SK-N-SH (cell line): ENCODE results near the gene CELF2. TPM values are rescaled to one million over a fixed set of nuclear protein-coding genes. Genes with fewer than 3 reads are reported as not detected.

ENCODE experiments used
- CTCF ChIA-PET: fragments of 300-600, 350-600 bp; formaldehyde crosslinking; extraction: SDS; loops from one replicate; lab custom pipeline; 2021; lab: Yijun Ruan, JAX
- POLR2A ChIA-PET: fragments of 350-600 bp; sonication (Branson Sonifier 250); formaldehyde crosslinking; extraction: SDS; loops from one replicate; lab custom pipeline; 2020; ENCODE audit warnings: antibody characterized with exemption, inconsistent platforms; lab: Yijun Ruan, JAX
- DNase-seq: peaks from one replicate; pipeline ENCODE4 v3.0.0; 2012
- H2AFZ ChIP-seq: fragments of 200-600 bp; sonication (generic); 2 replicates; pipeline ENCODE4 v1.8.1; 2016; ENCODE audit warnings: antibody characterized with exemption, mild to moderate bottlenecking, low read depth
- H3F3A ChIP-seq: fragments of 200-600 bp; sonication (generic); replicated peaks from 2 replicates; pipeline ENCODE3; 2016; ENCODE audit warnings: antibody characterized with exemption, mild to moderate bottlenecking; ENCODE audit not compliant: insufficient read depth
- H3K27ac ChIP-seq, 2 experiments: fragments of 200-500 bp in 1 of 2; fragments of 200-600 bp in 1 of 2; sonication (Bioruptor generic) in 1 of 2; sonication (generic), shearing (Covaris generic) in 1 of 2; 2 replicates each; pipeline versions ENCODE4 v1.5.1 to v1.6.1; 2014 to 2016; ENCODE audit warnings: low read depth in 2 of 2, inconsistent platforms in 1 of 2, low read length in 1 of 2, mild to moderate bottlenecking in 1 of 2, mixed read lengths in 1 of 2
- H3K27me3 ChIP-seq: fragments of 200-600 bp; sonication (generic), shearing (Covaris generic); 2 replicates; pipeline ENCODE4 v1.6.1; 2016; ENCODE audit warnings: mixed run types; ENCODE audit not compliant: insufficient read depth
- H3K36me3 ChIP-seq, 2 experiments: fragments of 200-500 bp in 1 of 2; fragments of 200-600 bp in 1 of 2; sonication (Bioruptor generic) in 1 of 2; sonication (generic) in 1 of 2; replicated peaks in 1 of 2; 2 replicates each; pipeline versions ENCODE3 to v1.5.1; 2014 to 2016; ENCODE audit warnings: low read length in 1 of 2, mild to moderate bottlenecking in 1 of 2; ENCODE audit not compliant: insufficient read depth in 2 of 2, control insufficient read depth in 1 of 2
- H3K4me1 ChIP-seq, 2 experiments: fragments of 200-500 bp in 1 of 2; fragments of 200-600 bp in 1 of 2; sonication (Bioruptor generic) in 1 of 2; sonication (generic), shearing (Covaris generic) in 1 of 2; 2 replicates each; pipeline versions ENCODE4 v1.5.1 to v1.6.1; 2014 to 2016; ENCODE audit warnings: low read depth in 1 of 2, low read length in 1 of 2, mixed run types in 1 of 2; ENCODE audit not compliant: insufficient read depth in 2 of 2, control insufficient read depth in 1 of 2
- H3K4me2 ChIP-seq: fragments of 200-600 bp; sonication (generic), shearing (Covaris generic); 2 replicates; pipeline ENCODE4 v1.6.1; 2017; ENCODE audit warnings: mixed run types
- H3K4me3 ChIP-seq, 2 experiments: fragments of 200-500 bp in 1 of 2; fragments of 200-600 bp in 1 of 2; sonication (Bioruptor generic) in 1 of 2; sonication (generic), shearing (Covaris generic) in 1 of 2; 2 replicates each; pipeline versions ENCODE4 v1.5.1 to v1.8.1; 2014 to 2016; ENCODE audit warnings: low read depth in 2 of 2, inconsistent platforms in 1 of 2, low read length in 1 of 2, mild to moderate bottlenecking in 1 of 2, mixed read lengths in 1 of 2, moderate library complexity in 1 of 2
- H3K79me2 ChIP-seq: fragments of 200-600 bp; sonication (generic); 2 replicates; pipeline ENCODE4 v1.8.1; 2017; ENCODE audit warnings: mild to moderate bottlenecking; ENCODE audit not compliant: insufficient read depth
- H3K9ac ChIP-seq: fragments of 200-600 bp; sonication (generic); 2 replicates; pipeline ENCODE4 v1.6.1; 2017; ENCODE audit warnings: mixed run types
- H3K9me2 ChIP-seq: fragments of 200-600 bp; sonication (generic); 2 replicates; pipeline ENCODE4 v1.6.1; 2017; ENCODE audit warnings: mixed run types
- H3K9me3 ChIP-seq: fragments of 200-600 bp; sonication (generic); 2 replicates; pipeline ENCODE4 v1.6.1; 2017; ENCODE audit warnings: mixed run types, mild to moderate bottlenecking, moderate library complexity
- H4K20me1 ChIP-seq: fragments of 200-600 bp; sonication (generic); 2 replicates; pipeline ENCODE4 v1.6.1; 2017; ENCODE audit warnings: mild to moderate bottlenecking, mixed run types; ENCODE audit not compliant: insufficient read depth
- CHD2 ChIP-seq: fragments of 150-350 bp; IDR thresholded peaks from 2 replicates; pipeline ENCODE4 v1.6.1; 2018; ENCODE audit warnings: low read length; ENCODE audit not compliant: partially characterized antibody
- FOSL2 ChIP-seq: IDR thresholded peaks from 2 replicates; pipeline ENCODE4 v1.4.0; 2012; ENCODE audit warnings: low read depth, mild to moderate bottlenecking, moderate library complexity, borderline replicate concordance
- FOXM1 ChIP-seq: IDR thresholded peaks from 2 replicates; pipeline ENCODE4 v1.4.0; 2012; ENCODE audit warnings: low read depth, mild to moderate bottlenecking
- GATA2 ChIP-seq: sonication (generic); formaldehyde crosslinking; IDR thresholded peaks from 2 replicates; pipeline ENCODE4 v1.5.0; 2020; ENCODE audit warnings: mild to moderate bottlenecking, missing genetic modification reagents
- MEF2A ChIP-seq: IDR thresholded peaks from 2 replicates; pipeline ENCODE4 v1.4.0; 2012; ENCODE audit warnings: low read depth, borderline replicate concordance
- NFIC ChIP-seq: IDR thresholded peaks from 2 replicates; pipeline ENCODE4 v1.4.0; 2012; ENCODE audit warnings: borderline replicate concordance
- NRF1 ChIP-seq: IDR thresholded peaks from 2 replicates; pipeline ENCODE4 v1.6.1; 2012; ENCODE audit warnings: low read depth, mild to moderate bottlenecking, low read length
- POLR2AphosphoS5 ChIP-seq: IDR thresholded peaks from 2 replicates; pipeline ENCODE4 v1.6.1; 2012; ENCODE audit warnings: low read depth, low read length
- RFX5 ChIP-seq: IDR thresholded peaks from 2 replicates; pipeline ENCODE4 v1.6.1; 2012; ENCODE audit warnings: mild to moderate bottlenecking, improper control_type of control experiment, low read length
- SIN3A ChIP-seq: IDR thresholded peaks from 2 replicates; pipeline ENCODE4 v1.6.1; 2012; ENCODE audit warnings: low read depth, mild to moderate bottlenecking, low read length, moderate library complexity, borderline replicate concordance
- SMC3 ChIP-seq: IDR thresholded peaks from 2 replicates; pipeline ENCODE4 v1.6.1; 2012; ENCODE audit warnings: low read depth, low read length, improper control_type of control experiment
- TCF12 ChIP-seq: IDR thresholded peaks from 2 replicates; pipeline ENCODE4 v1.4.0; 2012
- TEAD4 ChIP-seq: IDR thresholded peaks from 2 replicates; pipeline ENCODE4 v1.4.0; 2012; ENCODE audit warnings: mild to moderate bottlenecking, borderline replicate concordance; ENCODE audit not compliant: insufficient read depth
- YY1 ChIP-seq: IDR thresholded peaks from 2 replicates; pipeline ENCODE4 v1.4.0; 2012; ENCODE audit warnings: low read depth, mild to moderate bottlenecking
- WGBS: methylation state at CpG from one replicate; pipeline ENCODE4 v1.1.6; 2017; ENCODE audit warnings: low lambda C conversion rate; 5-methylcytosine and 5-hydroxymethylcytosine counted together
- polyA plus RNA-seq, 3 experiments: library from polyadenylated mRNA; depleted of rRNA; stranded (reverse); fragments of >200 nt; gene quantifications; 2 replicates each; pipeline ENCODE4 v1.2.3, GENCODE V29; 2012
- TF ChIP-seq, protein P1 (sequence below): fragments of 150-350 bp; IDR thresholded peaks from 2 replicates; pipeline ENCODE4 v1.6.1; 2017; ENCODE audit warnings: antibody characterized with exemption, low read length, low read depth, borderline replicate concordance
- TF ChIP-seq, protein P2 (sequence below): IDR thresholded peaks from 2 replicates; pipeline ENCODE4 v1.6.1; 2012; ENCODE audit warnings: mild to moderate bottlenecking, low read depth, low read length, moderate library complexity
- TF ChIP-seq, protein P3 (sequence below): fragments of 150-350 bp; IDR thresholded peaks from 2 replicates; pipeline ENCODE4 v1.6.1; 2016; ENCODE audit warnings: mild to moderate bottlenecking, low read depth, low read length
- TF ChIP-seq, protein P4 (sequence below): IDR thresholded peaks from 2 replicates; pipeline ENCODE4 v1.4.0; 2012; ENCODE audit warnings: low read depth
- TF ChIP-seq, protein P5 (sequence below): IDR thresholded peaks from 2 replicates; pipeline ENCODE4; 2012
- TF ChIP-seq, protein P6 (sequence below): IDR thresholded peaks from 2 replicates; pipeline ENCODE4 v1.4.0; 2012; ENCODE audit warnings: low read depth, borderline replicate concordance

CELF2 gene
- polyA plus RNA-seq (2012; rRNA removed): 0.03 and 0.08 TPM in 2 replicates
- 0.06 and 0.09 TPM in 2 replicates for polyA plus RNA-seq (2012; cell fraction: cytosol; rRNA removed)
- 0.01 and 0.07 TPM in 2 replicates for polyA plus RNA-seq (2012; cell fraction: nucleus; rRNA removed)

DNA sequence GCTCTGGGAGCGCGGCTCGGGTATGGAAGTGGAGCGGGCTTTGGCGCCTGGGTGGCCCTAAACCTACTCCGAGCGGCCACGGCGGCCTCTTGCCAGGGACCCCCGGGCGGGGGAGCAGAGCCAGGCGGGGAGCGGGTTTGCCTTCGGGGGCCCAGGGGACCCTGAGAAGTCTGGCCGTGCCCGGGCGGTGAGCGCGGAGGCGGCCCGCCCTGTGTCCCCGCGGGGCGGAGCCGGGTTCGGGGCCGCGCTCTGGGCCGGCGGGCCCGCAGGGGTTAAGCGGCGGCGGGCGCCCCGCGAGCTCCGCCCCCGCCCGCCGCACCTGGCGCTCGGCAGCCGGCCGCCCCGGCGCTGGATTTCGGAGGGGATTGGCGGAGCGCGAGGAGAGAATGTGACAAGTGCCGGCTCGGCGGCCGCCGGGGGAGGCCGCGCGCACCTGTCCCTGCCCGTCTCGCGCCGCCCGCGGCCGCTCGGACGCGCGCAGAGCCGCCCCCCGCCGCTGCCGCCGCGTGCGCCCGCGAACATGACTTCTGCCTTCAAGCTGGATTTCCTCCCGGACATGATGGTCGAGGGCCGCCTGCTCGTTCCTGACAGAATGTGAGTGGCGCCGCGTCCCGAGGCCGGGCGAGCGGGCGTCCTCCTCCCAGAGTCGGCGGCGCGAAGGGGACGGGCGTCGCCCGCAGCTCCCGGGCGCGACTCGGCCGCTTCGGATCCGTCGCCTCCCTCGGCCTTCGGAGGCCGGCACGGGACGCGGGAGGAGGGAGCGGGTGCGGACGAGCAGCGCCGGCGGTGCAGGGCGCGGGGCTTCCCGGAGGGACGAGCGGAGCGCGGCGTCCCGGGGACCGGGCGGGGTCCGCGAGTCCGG is at the start of gene CELF2:
CELF2 (plus strand) TSS at position 303 of the 862 bp plus-strand sequence; CDS start at position 521, 218 bp downstream.
- H3K9me3 ChIP-seq: no peaks in the 10 kb centered on the region
- H3K27ac ChIP-seq: no peak within 1 kb of the TSS
- H3K4me1 ChIP-seq: peaks cover 0 to 2% of the 10 kb centered on the region in 2 experiments; a peak in 1 of 4 replicates

More for the DNA sequence above, at the start of gene CELF2:
- Histone ChIP-seq H3K4me2 (no peak within 1 kb of the TSS), H3K9me2 (no peaks in the 10 kb centered on the region), H2AFZ (no peak within 1 kb of the TSS), H4K20me1 (no peaks in the 10 kb centered on the region), H3K27me3 (no peaks in the 10 kb centered on the region), H3K4me3 (peak within 1 kb of the TSS in 1 of 2 experiments; percentile 36; a peak in 2 of 4 replicates), H3K9ac (no peak within 1 kb of the TSS), H3K79me2 (no peaks in the 10 kb centered on the region), H3K36me3 (no peaks in the 10 kb centered on the region), H3F3A (no peaks in the 10 kb centered on the region)
- WGBS: 1% methylated on average over 11 of the region's 133 CpGs
- ChIA-PET POLR2A (no interaction called here), CTCF (interaction anchor here (1.3 kb wide), 1 partner anchor 1686 kb away, joined by 3 read pairs; no protein-coding TSS in a partner anchor)
- TF ChIP-seq SMC3: no peak
- no peak for TF ChIP-seq POLR2AphosphoS5
- TF ChIP-seq GATA2: no peak
- TF ChIP-seq RFX5: no peak
- TF ChIP-seq, protein P1, sequence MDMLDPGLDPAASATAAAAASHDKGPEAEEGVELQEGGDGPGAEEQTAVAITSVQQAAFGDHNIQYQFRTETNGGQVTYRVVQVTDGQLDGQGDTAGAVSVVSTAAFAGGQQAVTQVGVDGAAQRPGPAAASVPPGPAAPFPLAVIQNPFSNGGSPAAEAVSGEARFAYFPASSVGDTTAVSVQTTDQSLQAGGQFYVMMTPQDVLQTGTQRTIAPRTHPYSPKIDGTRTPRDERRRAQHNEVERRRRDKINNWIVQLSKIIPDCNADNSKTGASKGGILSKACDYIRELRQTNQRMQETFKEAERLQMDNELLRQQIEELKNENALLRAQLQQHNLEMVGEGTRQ: no peak
- no peak for TF ChIP-seq CHD2
- TF ChIP-seq YY1: no peak
- TF ChIP-seq, protein P2, sequence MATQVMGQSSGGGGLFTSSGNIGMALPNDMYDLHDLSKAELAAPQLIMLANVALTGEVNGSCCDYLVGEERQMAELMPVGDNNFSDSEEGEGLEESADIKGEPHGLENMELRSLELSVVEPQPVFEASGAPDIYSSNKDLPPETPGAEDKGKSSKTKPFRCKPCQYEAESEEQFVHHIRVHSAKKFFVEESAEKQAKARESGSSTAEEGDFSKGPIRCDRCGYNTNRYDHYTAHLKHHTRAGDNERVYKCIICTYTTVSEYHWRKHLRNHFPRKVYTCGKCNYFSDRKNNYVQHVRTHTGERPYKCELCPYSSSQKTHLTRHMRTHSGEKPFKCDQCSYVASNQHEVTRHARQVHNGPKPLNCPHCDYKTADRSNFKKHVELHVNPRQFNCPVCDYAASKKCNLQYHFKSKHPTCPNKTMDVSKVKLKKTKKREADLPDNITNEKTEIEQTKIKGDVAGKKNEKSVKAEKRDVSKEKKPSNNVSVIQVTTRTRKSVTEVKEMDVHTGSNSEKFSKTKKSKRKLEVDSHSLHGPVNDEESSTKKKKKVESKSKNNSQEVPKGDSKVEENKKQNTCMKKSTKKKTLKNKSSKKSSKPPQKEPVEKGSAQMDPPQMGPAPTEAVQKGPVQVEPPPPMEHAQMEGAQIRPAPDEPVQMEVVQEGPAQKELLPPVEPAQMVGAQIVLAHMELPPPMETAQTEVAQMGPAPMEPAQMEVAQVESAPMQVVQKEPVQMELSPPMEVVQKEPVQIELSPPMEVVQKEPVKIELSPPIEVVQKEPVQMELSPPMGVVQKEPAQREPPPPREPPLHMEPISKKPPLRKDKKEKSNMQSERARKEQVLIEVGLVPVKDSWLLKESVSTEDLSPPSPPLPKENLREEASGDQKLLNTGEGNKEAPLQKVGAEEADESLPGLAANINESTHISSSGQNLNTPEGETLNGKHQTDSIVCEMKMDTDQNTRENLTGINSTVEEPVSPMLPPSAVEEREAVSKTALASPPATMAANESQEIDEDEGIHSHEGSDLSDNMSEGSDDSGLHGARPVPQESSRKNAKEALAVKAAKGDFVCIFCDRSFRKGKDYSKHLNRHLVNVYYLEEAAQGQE: no peak
- TF ChIP-seq NFIC: no peak
- no peak for TF ChIP-seq TEAD4
- no peak for TF ChIP-seq FOXM1
- TF ChIP-seq, protein P3, sequence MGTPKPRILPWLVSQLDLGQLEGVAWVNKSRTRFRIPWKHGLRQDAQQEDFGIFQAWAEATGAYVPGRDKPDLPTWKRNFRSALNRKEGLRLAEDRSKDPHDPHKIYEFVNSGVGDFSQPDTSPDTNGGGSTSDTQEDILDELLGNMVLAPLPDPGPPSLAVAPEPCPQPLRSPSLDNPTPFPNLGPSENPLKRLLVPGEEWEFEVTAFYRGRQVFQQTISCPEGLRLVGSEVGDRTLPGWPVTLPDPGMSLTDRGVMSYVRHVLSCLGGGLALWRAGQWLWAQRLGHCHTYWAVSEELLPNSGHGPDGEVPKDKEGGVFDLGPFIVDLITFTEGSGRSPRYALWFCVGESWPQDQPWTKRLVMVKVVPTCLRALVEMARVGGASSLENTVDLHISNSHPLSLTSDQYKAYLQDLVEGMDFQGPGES: no peak
- no peak for TF ChIP-seq NRF1
- TF ChIP-seq, protein P4, sequence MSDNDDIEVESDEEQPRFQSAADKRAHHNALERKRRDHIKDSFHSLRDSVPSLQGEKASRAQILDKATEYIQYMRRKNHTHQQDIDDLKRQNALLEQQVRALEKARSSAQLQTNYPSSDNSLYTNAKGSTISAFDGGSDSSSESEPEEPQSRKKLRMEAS: no peak
- TF ChIP-seq SIN3A: no peak
- no peak for TF ChIP-seq TCF12
- no peak for TF ChIP-seq FOSL2
- no peak for TF ChIP-seq MEF2A
- TF ChIP-seq, protein P5, sequence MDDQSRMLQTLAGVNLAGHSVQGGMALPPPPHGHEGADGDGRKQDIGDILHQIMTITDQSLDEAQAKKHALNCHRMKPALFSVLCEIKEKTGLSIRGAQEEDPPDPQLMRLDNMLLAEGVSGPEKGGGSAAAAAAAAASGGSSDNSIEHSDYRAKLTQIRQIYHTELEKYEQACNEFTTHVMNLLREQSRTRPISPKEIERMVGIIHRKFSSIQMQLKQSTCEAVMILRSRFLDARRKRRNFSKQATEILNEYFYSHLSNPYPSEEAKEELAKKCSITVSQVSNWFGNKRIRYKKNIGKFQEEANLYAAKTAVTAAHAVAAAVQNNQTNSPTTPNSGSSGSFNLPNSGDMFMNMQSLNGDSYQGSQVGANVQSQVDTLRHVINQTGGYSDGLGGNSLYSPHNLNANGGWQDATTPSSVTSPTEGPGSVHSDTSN: no peak
- TF ChIP-seq, protein P6, sequence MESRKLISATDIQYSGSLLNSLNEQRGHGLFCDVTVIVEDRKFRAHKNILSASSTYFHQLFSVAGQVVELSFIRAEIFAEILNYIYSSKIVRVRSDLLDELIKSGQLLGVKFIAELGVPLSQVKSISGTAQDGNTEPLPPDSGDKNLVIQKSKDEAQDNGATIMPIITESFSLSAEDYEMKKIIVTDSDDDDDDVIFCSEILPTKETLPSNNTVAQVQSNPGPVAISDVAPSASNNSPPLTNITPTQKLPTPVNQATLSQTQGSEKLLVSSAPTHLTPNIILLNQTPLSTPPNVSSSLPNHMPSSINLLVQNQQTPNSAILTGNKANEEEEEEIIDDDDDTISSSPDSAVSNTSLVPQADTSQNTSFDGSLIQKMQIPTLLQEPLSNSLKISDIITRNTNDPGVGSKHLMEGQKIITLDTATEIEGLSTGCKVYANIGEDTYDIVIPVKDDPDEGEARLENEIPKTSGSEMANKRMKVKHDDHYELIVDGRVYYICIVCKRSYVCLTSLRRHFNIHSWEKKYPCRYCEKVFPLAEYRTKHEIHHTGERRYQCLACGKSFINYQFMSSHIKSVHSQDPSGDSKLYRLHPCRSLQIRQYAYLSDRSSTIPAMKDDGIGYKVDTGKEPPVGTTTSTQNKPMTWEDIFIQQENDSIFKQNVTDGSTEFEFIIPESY: no peak
- DNase-seq: peak; percentile 67
